Esophagus squamous epithelium (tissue), 5 donors: ENCODE results near the gene SLC35G2. TPM values are rescaled to one million over a fixed set of nuclear protein-coding genes. Genes with fewer than 3 reads are reported as not detected.

ENCODE experiments used
- DNase-seq: peaks from one replicate; lab custom pipeline; 2025; lab: John Stamatoyannopoulos, UW
- H3K27ac ChIP-seq, 4 donors: fragments of 200-600 bp; sonication (generic); one replicate each; pipeline ENCODE4 v1.5.1; 2016 to 2019; ENCODE audit warnings: mild to moderate bottlenecking in 1 of 4
- H3K27me3 ChIP-seq, 4 donors: fragments of 200-600 bp; sonication (generic); 1 replicate in 3 of 4; 2 replicates in 1 of 4; pipeline versions ENCODE4 v1.5.1 to v1.6.0; 2017 to 2021; ENCODE audit warnings: antibody characterized with exemption in 1 of 4
- H3K36me3 ChIP-seq, 3 donors: fragments of 200-600 bp; sonication (generic); one replicate each; pipeline ENCODE4 v1.5.1; 2016 to 2019
- H3K4me1 ChIP-seq, 3 donors: fragments of 200-600 bp; sonication (generic); one replicate each; pipeline ENCODE4 v1.5.1; 2017 to 2019
- H3K4me3 ChIP-seq, 4 donors: fragments of 200-600 bp; sonication (generic); 1 replicate in 3 of 4; 2 replicates in 1 of 4; pipeline ENCODE4 v1.5.1; 2016 to 2019; ENCODE audit warnings: mild to moderate bottlenecking in 2 of 4, moderate library complexity in 1 of 4
- H3K9me3 ChIP-seq, 3 donors: fragments of 200-600 bp; sonication (generic); one replicate each; pipeline ENCODE4 v1.5.1; 2016 to 2019
- POLR2A ChIP-seq, 4 donors: fragments of 450-650 bp; IDR thresholded peaks; one replicate each; pipeline ENCODE4 v1.6.1; 2017; ENCODE audit warnings: antibody characterized with exemption in 4 of 4, mild to moderate bottlenecking in 4 of 4, moderate library complexity in 3 of 4
- WGBS, 2 donors: methylation state at CpG; one replicate each; pipeline ENCODE4 v1.1.5; 2018; 5-methylcytosine and 5-hydroxymethylcytosine counted together
- intact Hi-C: fragments of 100-400 bp; cut with DNase I; formaldehyde crosslinking; loops from one replicate; pipeline ENCODE4 v1.15.0; 2022
- total RNA-seq, 4 donors: library from RNA; depleted of rRNA; stranded (reverse); fragments of >200 nt; gene quantifications; one replicate each; pipeline ENCODE4 v1.1.0, GENCODE V29; 2016
- TF ChIP-seq, protein P1 (sequence below), 6 experiments: fragments of 450-650 bp in 4 of 6; fragments of 200-600 bp in 2 of 6; sonication (generic) in 2 of 6; IDR thresholded peaks; one replicate each; pipeline ENCODE4 v1.5.1; 2016 to 2019; ENCODE audit warnings: antibody characterized with exemption in 6 of 6, mild to moderate bottlenecking in 4 of 6, moderate library complexity in 4 of 6
- donor health status: DM: yes; HTN: yes; CAD: no.

The SLC35G2 gene
- total RNA-seq, 4 donors from 2014 or later: 0.68 to 4.0 (median 3.1) TPM

DNA sequence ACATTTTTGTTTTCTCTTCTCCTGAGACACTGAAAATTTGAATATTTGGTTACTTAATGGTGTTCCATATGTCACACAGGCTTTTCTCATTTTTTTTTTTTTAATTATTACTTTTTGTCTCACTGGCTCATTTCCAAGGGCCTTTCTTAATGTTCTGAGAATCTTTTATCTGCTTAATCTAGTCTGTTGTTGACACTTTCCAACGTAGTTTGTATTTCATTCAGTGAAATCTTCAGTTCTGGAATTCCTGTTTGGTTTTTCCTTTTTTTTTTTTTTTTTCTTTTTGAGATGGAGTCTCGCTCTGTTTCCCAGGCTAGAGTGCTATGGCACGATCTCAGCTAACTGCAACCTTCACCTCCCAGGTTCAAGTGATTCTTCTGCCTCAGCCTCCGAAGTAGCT, 85.8 kb downstream of the SLC35G2 start:
- intact Hi-C loops: no loop called here
- H3K4me1 ChIP-seq: peaks cover 5 to 41% (median 5%) of the 10 kb centered on the region in 3 donors
- no peak for DNase-seq
- no peak overlapping the region for H3K27ac ChIP-seq
- no peak overlapping the region for H3K4me3 ChIP-seq
- no peaks in the 10 kb centered on the region for H3K27me3 ChIP-seq
- no peak for TF ChIP-seq POLR2A (IDR thresholded peaks at IDR 0.05)
- TF ChIP-seq, protein P1, sequence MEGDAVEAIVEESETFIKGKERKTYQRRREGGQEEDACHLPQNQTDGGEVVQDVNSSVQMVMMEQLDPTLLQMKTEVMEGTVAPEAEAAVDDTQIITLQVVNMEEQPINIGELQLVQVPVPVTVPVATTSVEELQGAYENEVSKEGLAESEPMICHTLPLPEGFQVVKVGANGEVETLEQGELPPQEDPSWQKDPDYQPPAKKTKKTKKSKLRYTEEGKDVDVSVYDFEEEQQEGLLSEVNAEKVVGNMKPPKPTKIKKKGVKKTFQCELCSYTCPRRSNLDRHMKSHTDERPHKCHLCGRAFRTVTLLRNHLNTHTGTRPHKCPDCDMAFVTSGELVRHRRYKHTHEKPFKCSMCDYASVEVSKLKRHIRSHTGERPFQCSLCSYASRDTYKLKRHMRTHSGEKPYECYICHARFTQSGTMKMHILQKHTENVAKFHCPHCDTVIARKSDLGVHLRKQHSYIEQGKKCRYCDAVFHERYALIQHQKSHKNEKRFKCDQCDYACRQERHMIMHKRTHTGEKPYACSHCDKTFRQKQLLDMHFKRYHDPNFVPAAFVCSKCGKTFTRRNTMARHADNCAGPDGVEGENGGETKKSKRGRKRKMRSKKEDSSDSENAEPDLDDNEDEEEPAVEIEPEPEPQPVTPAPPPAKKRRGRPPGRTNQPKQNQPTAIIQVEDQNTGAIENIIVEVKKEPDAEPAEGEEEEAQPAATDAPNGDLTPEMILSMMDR (IDR thresholded peaks at IDR 0.05): no peak
- no peaks in the 10 kb centered on the region for H3K36me3 ChIP-seq
- H3K9me3 ChIP-seq: peaks cover 0 to 20% (median 8%) of the 10 kb centered on the region in 3 donors
- WGBS, 2 donors: 71 to 75% methylated on average over 4 of the region's 4 CpGs

Other genes with a start within 250 kb of the SLC35G2 start
- 10 to 100 TPM; 10.9 to 42.9 (median 24.9) TPM for gene STAG1, start 66.7 kb upstream of the SLC35G2 start, total RNA-seq
- gene NCK1, start 43.1 kb downstream of the SLC35G2 start, total RNA-seq: 10 to 100 TPM; 35.6 to 66.1 (median 57.3) TPM
- gene IL20RB, start 138.9 kb downstream of the SLC35G2 start, total RNA-seq: 100 to 1,000 TPM in 3 of 4 donors, 10 to 100 TPM in 1; 95.1 to 112 (median 105) TPM